GM18526 (cell line): ENCODE measurements around the gene SETBP1.

Source experiments
- POLR2A ChIP-seq: IDR thresholded peaks from 3 replicates; pipeline ENCODE4 v1.6.1; 2011; ENCODE audit not compliant: insufficient read length; ENCODE audit errors: extremely low read depth

SETBP1 gene

DNA sequence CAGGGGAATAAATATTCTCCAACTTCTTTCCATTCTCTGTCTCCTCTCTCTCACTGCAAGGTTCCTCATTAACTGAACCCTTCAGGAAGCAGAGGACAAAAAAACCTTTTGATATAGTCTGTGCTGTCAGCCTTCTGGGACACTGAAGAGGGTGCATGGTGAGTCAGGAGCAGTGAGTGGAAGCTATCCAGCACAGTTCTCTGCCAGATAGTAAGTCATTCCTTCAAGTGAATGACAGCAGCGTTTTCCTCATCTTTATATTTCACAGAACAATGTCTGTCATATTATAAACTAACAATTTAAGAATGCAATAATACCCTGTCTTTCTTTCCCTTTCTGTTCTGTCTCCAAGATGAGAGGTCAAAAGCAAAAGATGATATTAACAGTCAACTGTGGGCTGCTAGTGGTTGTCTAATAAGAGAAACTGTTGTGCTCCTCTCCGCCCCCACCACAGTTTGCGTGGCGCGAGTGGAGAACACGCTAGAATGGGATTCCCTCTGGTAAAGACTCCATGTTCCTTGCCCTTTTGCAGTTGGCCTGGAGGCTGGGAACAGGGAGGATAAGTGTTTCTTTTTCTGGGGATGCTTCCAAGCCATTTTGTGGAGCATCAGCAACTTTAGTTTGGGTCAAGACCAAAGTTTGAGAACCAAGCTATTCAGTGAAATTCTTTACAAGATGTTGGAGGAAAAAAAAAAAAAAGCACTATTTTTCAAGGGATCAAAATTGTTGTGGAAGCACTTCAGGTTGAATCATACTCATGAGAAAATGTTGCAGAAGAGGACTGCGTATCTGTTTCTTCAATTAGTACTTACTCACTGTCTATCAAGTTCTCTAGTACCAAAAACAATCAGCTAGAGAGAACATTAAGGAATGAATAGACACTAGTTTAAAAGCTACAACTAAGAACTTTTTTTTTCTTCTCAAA is 430.2 kb downstream of the SETBP1 start:
- TF ChIP-seq POLR2A = no peak

DNA sequence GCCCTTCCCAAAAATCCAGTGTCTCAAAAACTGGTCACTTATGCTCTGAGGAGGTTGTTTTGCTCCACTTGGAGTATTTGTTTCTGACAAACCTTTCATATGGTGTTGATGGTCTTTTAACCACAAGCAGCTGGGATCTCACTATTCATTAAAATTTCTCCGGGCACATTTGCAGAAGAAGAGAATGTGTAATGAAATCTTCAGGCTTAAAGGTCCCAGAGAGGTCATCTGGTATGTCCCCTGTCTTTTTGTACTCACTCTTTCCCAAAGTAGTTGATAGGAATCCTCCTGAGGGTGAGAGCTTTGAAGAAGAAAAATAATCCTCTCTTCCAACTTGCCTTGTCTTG is 430.8 kb downstream of the SETBP1 start:
- TF ChIP-seq POLR2A = no peak

- no peak for TF ChIP-seq POLR2A
These were observed 432.0 kb downstream of the SETBP1 start for GRCh38 chr18:45112682-45113081.

GRCh38 chr18:45116116-45116515 is 435.4 kb downstream of the SETBP1 start:
- TF ChIP-seq POLR2A = no peak
